ENCODE measurements around the gene TRMT6.
A peak's percentile ranks its signal among the peaks of the same experiment; 100 is the strongest.

The TRMT6 gene

DNA sequence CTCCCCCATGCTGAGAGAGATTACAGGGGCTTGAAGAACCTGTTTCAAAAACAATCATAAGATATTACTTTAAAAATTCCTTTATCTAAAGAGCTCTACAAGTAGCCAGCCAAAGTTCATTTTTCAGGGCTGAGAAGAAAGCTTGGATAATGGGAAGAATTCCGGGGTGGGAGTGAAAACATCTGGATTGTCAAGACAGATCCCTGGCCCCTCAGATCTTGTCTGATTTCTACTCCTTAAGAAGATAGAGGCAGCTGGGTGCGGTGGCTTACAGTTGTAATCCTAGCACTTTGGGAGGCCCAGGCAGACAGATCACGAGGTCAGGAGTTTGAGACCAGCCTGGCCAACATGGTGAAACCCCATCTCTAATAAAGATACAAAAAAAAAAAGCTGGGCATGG lies 24.8 kb downstream of the TRMT6 start:
- H3K9me3 ChIP-seq (ENCODE audit: control insufficient read depth, low read length), result no peaks in the 10 kb centered on the region
- H4K91ac ChIP-seq (ENCODE audit: low read length), result no peak overlapping the region
- no peak overlapping the region for H3K18ac ChIP-seq (ENCODE audit: low read depth in 1 of 2, low read length in 2 of 2)
- no peak overlapping the region for H2BK5ac ChIP-seq (ENCODE audit: low read depth, low read length, poor library complexity, severe bottlenecking)
- H4K8ac ChIP-seq (ENCODE audit: low read length), result no peak overlapping the region
- no peak overlapping the region for H2AFZ ChIP-seq (ENCODE audit: low read depth, low read length)
- 70% methylated on average over 3 of the region's 3 CpGs for WGBS
- H3K36me3 ChIP-seq (ENCODE audit: control insufficient read depth in 1 of 2, insufficient read depth in 2 of 2, low read depth in 1 of 2, low read length in 2 of 2), result no peaks in the 10 kb centered on the region
- no peak overlapping the region for H3K14ac ChIP-seq (ENCODE audit: low read length in 2 of 2)
- H3K4me1 ChIP-seq (ENCODE audit: control insufficient read depth, insufficient read depth, low read depth, low read length), result no peaks in the 10 kb centered on the region
- H3K23ac ChIP-seq (ENCODE audit: low read length in 2 of 2), result no peak overlapping the region
- no peak overlapping the region for H3K27ac ChIP-seq (ENCODE audit: low read length, poor library complexity, severe bottlenecking)
- no peak for DNase-seq
- H3K4me2 ChIP-seq (ENCODE audit: low read length, poor library complexity, severe bottlenecking), result no peak overlapping the region
- no peak overlapping the region for H3K9ac ChIP-seq (ENCODE audit: low read length)
- H3K27me3 ChIP-seq (ENCODE audit: control insufficient read depth in 1 of 2, insufficient read depth in 1 of 2, low read length in 2 of 2), result peaks cover 8 to 43% of the 10 kb centered on the region in 2 experiments
- no peak overlapping the region for H2BK12ac ChIP-seq (ENCODE audit: low read length in 2 of 2)
- no peak overlapping the region for H2BK120ac ChIP-seq (ENCODE audit: low read depth, low read length)
- H3K4ac ChIP-seq (ENCODE audit: low read depth in 1 of 2, low read length in 2 of 2), result no peak overlapping the region
- H2AK5ac ChIP-seq (ENCODE audit: low read length, severe bottlenecking), result no peak overlapping the region
- H2BK15ac ChIP-seq (ENCODE audit: low read depth, poor library complexity, severe bottlenecking), result no peak overlapping the region
- no peak overlapping the region for H3K4me3 ChIP-seq (ENCODE audit: insufficient read depth in 1 of 2, low read depth in 1 of 2, low read length in 2 of 2)
- H3K79me1 ChIP-seq (replicated peaks; ENCODE audit: low read length, poor library complexity, severe bottlenecking), result no peaks in the 10 kb centered on the region

DNA sequence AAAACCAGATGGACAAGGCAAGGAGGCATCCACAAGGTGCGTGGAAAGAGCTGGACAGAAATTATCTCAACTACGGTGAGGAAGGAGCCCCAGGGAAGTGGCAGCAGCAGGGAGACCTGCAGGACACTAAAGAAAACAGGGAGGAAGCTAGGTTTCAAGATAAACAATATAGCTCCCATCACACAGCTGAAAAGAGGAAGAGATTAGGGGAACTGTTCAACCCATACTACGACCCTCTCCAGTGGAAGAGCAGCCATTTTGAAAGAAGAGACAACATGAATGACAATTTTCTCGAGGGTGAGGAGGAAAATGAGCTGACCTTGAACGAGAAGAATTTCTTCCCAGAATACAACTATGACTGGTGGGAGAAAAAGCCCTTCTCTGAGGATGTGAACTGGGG lies 26.8 kb downstream of the TRMT6 start:
- Histone ChIP-seq H3K23ac (ENCODE audit: low read length in 2 of 2) (peak overlapping the region in 1 of 2 experiments; percentile 60), H3K4me3 (ENCODE audit: insufficient read depth in 1 of 2, low read depth in 1 of 2, low read length in 2 of 2) (no peak overlapping the region), H2BK5ac (ENCODE audit: low read depth, low read length, poor library complexity, severe bottlenecking) (no peak overlapping the region), H2BK12ac (ENCODE audit: low read length in 2 of 2) (no peak overlapping the region), H3K4ac (ENCODE audit: low read depth in 1 of 2, low read length in 2 of 2) (no peak overlapping the region), H3K79me1 (replicated peaks; ENCODE audit: low read length, poor library complexity, severe bottlenecking) (no peaks in the 10 kb centered on the region), H3K14ac (ENCODE audit: low read length in 2 of 2) (no peak overlapping the region), H3K27me3 (ENCODE audit: control insufficient read depth in 1 of 2, insufficient read depth in 1 of 2, low read length in 2 of 2) (peaks cover 8 to 39% of the 10 kb centered on the region in 2 experiments), H2AK5ac (ENCODE audit: low read length, severe bottlenecking) (no peak overlapping the region), H2BK15ac (ENCODE audit: low read depth, poor library complexity, severe bottlenecking) (no peak overlapping the region), H3K4me1 (ENCODE audit: control insufficient read depth, insufficient read depth, low read depth, low read length) (peaks cover 3% of the 10 kb centered on the region), H3K9me3 (ENCODE audit: control insufficient read depth, low read length) (no peaks in the 10 kb centered on the region), H3K27ac (ENCODE audit: low read length, poor library complexity, severe bottlenecking) (no peak overlapping the region), H3K36me3 (ENCODE audit: control insufficient read depth in 1 of 2, insufficient read depth in 2 of 2, low read depth in 1 of 2, low read length in 2 of 2) (no peaks in the 10 kb centered on the region), H4K91ac (ENCODE audit: low read length) (no peak overlapping the region), H2AFZ (ENCODE audit: low read depth, low read length) (no peak overlapping the region), H2BK120ac (ENCODE audit: low read depth, low read length) (no peak overlapping the region), H3K4me2 (ENCODE audit: low read length, poor library complexity, severe bottlenecking) (no peak overlapping the region), H3K18ac (ENCODE audit: low read depth in 1 of 2, low read length in 2 of 2) (no peak overlapping the region), H4K8ac (ENCODE audit: low read length) (no peak overlapping the region), H3K9ac (ENCODE audit: low read length) (no peak overlapping the region)
- DNase-seq, result no peak
- WGBS, result 100% methylated on average over 1 of the region's 5 CpGs

GRCh38 chr20:5920581-5920980 lies 29.8 kb downstream of the TRMT6 start:
- H3K9ac ChIP-seq (ENCODE audit: low read length), result no peak overlapping the region
- peak overlapping the region; percentile 2 for H4K91ac ChIP-seq (ENCODE audit: low read length)

GRCh38 chr20:5919626-5920544 lies 30.4 kb downstream of the TRMT6 start:
- peaks cover 9 to 28% of the 10 kb centered on the region in 2 experiments for H3K27me3 ChIP-seq (ENCODE audit: control insufficient read depth in 1 of 2, insufficient read depth in 1 of 2, low read length in 2 of 2)
- no peak overlapping the region for H3K4ac ChIP-seq (ENCODE audit: low read depth in 1 of 2, low read length in 2 of 2)
- H3K9me3 ChIP-seq (ENCODE audit: control insufficient read depth, low read length), result no peaks in the 10 kb centered on the region
- 80% methylated on average over 6 of the region's 8 CpGs for WGBS
- H2BK120ac ChIP-seq (ENCODE audit: low read depth, low read length), result no peak overlapping the region
- H3K14ac ChIP-seq (ENCODE audit: low read length in 2 of 2), result no peak overlapping the region
- H2AK5ac ChIP-seq (ENCODE audit: low read length, severe bottlenecking), result no peak overlapping the region
- no peak overlapping the region for H2AFZ ChIP-seq (ENCODE audit: low read depth, low read length)
- H3K9ac ChIP-seq (ENCODE audit: low read length), result no peak overlapping the region
- no peak overlapping the region for H4K8ac ChIP-seq (ENCODE audit: low read length)
- H2BK12ac ChIP-seq (ENCODE audit: low read length in 2 of 2), result no peak overlapping the region
- no peak overlapping the region for H3K4me3 ChIP-seq (ENCODE audit: insufficient read depth in 1 of 2, low read depth in 1 of 2, low read length in 2 of 2)
- no peaks in the 10 kb centered on the region for H3K36me3 ChIP-seq (ENCODE audit: control insufficient read depth in 1 of 2, insufficient read depth in 2 of 2, low read depth in 1 of 2, low read length in 2 of 2)
- H3K27ac ChIP-seq (ENCODE audit: low read length, poor library complexity, severe bottlenecking), result no peak overlapping the region
- H3K4me1 ChIP-seq (ENCODE audit: control insufficient read depth, insufficient read depth, low read depth, low read length), result peaks cover 3% of the 10 kb centered on the region
- no peak overlapping the region for H2BK5ac ChIP-seq (ENCODE audit: low read depth, low read length, poor library complexity, severe bottlenecking)
- no peaks in the 10 kb centered on the region for H3K79me1 ChIP-seq (replicated peaks; ENCODE audit: low read length, poor library complexity, severe bottlenecking)
- H4K91ac ChIP-seq (ENCODE audit: low read length), result no peak overlapping the region
- no peak overlapping the region for H3K23ac ChIP-seq (ENCODE audit: low read length in 2 of 2)
- H3K4me2 ChIP-seq (ENCODE audit: low read length, poor library complexity, severe bottlenecking), result no peak overlapping the region
- no peak overlapping the region for H2BK15ac ChIP-seq (ENCODE audit: low read depth, poor library complexity, severe bottlenecking)
- DNase-seq, result no peak
- no peak overlapping the region for H3K18ac ChIP-seq (ENCODE audit: low read depth in 1 of 2, low read length in 2 of 2)

More at GRCh38 chr20:5920581-5920980, 29.8 kb downstream of the TRMT6 start:
- Histone ChIP-seq H4K8ac (ENCODE audit: low read length) (no peak overlapping the region), H3K4me1 (ENCODE audit: control insufficient read depth, insufficient read depth, low read depth, low read length) (peaks cover 3% of the 10 kb centered on the region), H3K9me3 (ENCODE audit: control insufficient read depth, low read length) (no peaks in the 10 kb centered on the region), H2BK15ac (ENCODE audit: low read depth, poor library complexity, severe bottlenecking) (no peak overlapping the region), H3K23ac (ENCODE audit: low read length in 2 of 2) (no peak overlapping the region), H2AK5ac (ENCODE audit: low read length, severe bottlenecking) (no peak overlapping the region), H3K14ac (ENCODE audit: low read length in 2 of 2) (no peak overlapping the region), H2BK120ac (ENCODE audit: low read depth, low read length) (no peak overlapping the region), H2AFZ (ENCODE audit: low read depth, low read length) (no peak overlapping the region), H3K18ac (ENCODE audit: low read depth in 1 of 2, low read length in 2 of 2) (no peak overlapping the region), H2BK12ac (ENCODE audit: low read length in 2 of 2) (no peak overlapping the region), H3K4ac (ENCODE audit: low read depth in 1 of 2, low read length in 2 of 2) (no peak overlapping the region), H3K4me2 (ENCODE audit: low read length, poor library complexity, severe bottlenecking) (no peak overlapping the region), H3K36me3 (ENCODE audit: control insufficient read depth in 1 of 2, insufficient read depth in 2 of 2, low read depth in 1 of 2, low read length in 2 of 2) (no peaks in the 10 kb centered on the region), H2BK5ac (ENCODE audit: low read depth, low read length, poor library complexity, severe bottlenecking) (no peak overlapping the region), H3K27ac (ENCODE audit: low read length, poor library complexity, severe bottlenecking) (no peak overlapping the region), H3K79me1 (replicated peaks; ENCODE audit: low read length, poor library complexity, severe bottlenecking) (no peaks in the 10 kb centered on the region), H3K27me3 (ENCODE audit: control insufficient read depth in 1 of 2, insufficient read depth in 1 of 2, low read length in 2 of 2) (peaks cover 8 to 33% of the 10 kb centered on the region in 2 experiments), H3K4me3 (ENCODE audit: insufficient read depth in 1 of 2, low read depth in 1 of 2, low read length in 2 of 2) (no peak overlapping the region)
- no peak for DNase-seq
- 47% methylated on average over 1 of the region's 1 CpG for WGBS
